Lower leg skin (tissue), 3 donors: ENCODE measurements around the gene BTC.

Experiments used
- POLR2A ChIP-seq, 2 donors: fragments of 450-650 bp; IDR thresholded peaks; one replicate each; pipeline ENCODE4 v1.6.1; 2016 to 2017; ENCODE audit warnings: antibody characterized with exemption in 2 of 2, mild to moderate bottlenecking in 1 of 2, moderate library complexity in 1 of 2
- TF ChIP-seq, protein P1 (sequence below), 3 donors: fragments of 450-650 bp; IDR thresholded peaks; one replicate each; pipeline ENCODE4 v1.5.1; 2016; ENCODE audit warnings: antibody characterized with exemption in 3 of 3, mild to moderate bottlenecking in 3 of 3, moderate library complexity in 2 of 3

GRCh38 chr4:74734995-74735394 is 59.3 kb downstream of the BTC start:
- TF ChIP-seq, protein P1, sequence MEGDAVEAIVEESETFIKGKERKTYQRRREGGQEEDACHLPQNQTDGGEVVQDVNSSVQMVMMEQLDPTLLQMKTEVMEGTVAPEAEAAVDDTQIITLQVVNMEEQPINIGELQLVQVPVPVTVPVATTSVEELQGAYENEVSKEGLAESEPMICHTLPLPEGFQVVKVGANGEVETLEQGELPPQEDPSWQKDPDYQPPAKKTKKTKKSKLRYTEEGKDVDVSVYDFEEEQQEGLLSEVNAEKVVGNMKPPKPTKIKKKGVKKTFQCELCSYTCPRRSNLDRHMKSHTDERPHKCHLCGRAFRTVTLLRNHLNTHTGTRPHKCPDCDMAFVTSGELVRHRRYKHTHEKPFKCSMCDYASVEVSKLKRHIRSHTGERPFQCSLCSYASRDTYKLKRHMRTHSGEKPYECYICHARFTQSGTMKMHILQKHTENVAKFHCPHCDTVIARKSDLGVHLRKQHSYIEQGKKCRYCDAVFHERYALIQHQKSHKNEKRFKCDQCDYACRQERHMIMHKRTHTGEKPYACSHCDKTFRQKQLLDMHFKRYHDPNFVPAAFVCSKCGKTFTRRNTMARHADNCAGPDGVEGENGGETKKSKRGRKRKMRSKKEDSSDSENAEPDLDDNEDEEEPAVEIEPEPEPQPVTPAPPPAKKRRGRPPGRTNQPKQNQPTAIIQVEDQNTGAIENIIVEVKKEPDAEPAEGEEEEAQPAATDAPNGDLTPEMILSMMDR (IDR thresholded peaks at IDR 0.05), result no peak
- TF ChIP-seq POLR2A (IDR thresholded peaks at IDR 0.05), result no peak
